H1 (cell line): Measurements from ENCODE around the gene ARHGEF39. TPM values are rescaled to one million over a fixed set of nuclear protein-coding genes. Genes with fewer than 3 reads are reported as not detected.

Experiments
- CTCF ChIA-PET: fragments of 300-600 bp; sonication (Branson Sonifier 250); formaldehyde crosslinking; loops from one replicate; lab custom pipeline; 2021; ENCODE audit not compliant: partially characterized antibody; lab: Charles Lee
- POLR2A ChIA-PET: fragments of 300-600 bp; sonication (Branson Sonifier 250); formaldehyde crosslinking; loops from one replicate; lab custom pipeline; 2021; ENCODE audit warnings: inconsistent platforms; ENCODE audit not compliant: partially characterized antibody; lab: Charles Lee
- DNase-seq, 2 experiments: peaks; one replicate each; pipeline versions ENCODE4 v3.0.0 to v3.0.0-alpha.2; 2010 to 2022; ENCODE audit warnings: low spot score in 2 of 2, low read depth in 1 of 2, mixed read lengths in 1 of 2
- FAIRE-seq: peaks from 2 replicates; lab custom pipeline; 2011; peaks lifted over from hg19 to GRCh38; lab: Jason Lieb, UNC
- H2AFZ ChIP-seq: 2 replicates; pipeline ENCODE4 v1.8.1; 2012; ENCODE audit warnings: low read length, inconsistent platforms
- H2AK5ac ChIP-seq: 2 replicates; pipeline ENCODE4 v1.6.1; 2013; ENCODE audit warnings: low read depth, low read length
- H2BK120ac ChIP-seq: replicated peaks from 2 replicates; pipeline ENCODE3; 2013; ENCODE audit warnings: low read depth, low read length, inconsistent platforms
- H2BK12ac ChIP-seq: 2 replicates; pipeline ENCODE4 v1.6.1; 2013; ENCODE audit warnings: low read depth, low read length
- H2BK15ac ChIP-seq: 2 replicates; pipeline ENCODE4 v1.6.1; 2013; ENCODE audit warnings: low read length
- H2BK20ac ChIP-seq: 2 replicates; pipeline ENCODE4 v1.6.1; 2013; ENCODE audit warnings: low read length
- H2BK5ac ChIP-seq: 2 replicates; pipeline ENCODE4 v1.6.1; 2013; ENCODE audit warnings: low read depth, low read length
- H3K14ac ChIP-seq: 2 replicates; pipeline ENCODE4 v1.6.1; 2013; ENCODE audit warnings: inconsistent platforms; ENCODE audit not compliant: insufficient read length
- H3K18ac ChIP-seq: 2 replicates; pipeline ENCODE4 v1.6.1; 2013; ENCODE audit warnings: low read length; ENCODE audit errors: extremely low read depth
- H3K23ac ChIP-seq: 2 replicates; pipeline ENCODE4 v1.6.1; 2013; ENCODE audit warnings: inconsistent platforms; ENCODE audit not compliant: insufficient read length
- H3K23me2 ChIP-seq: 2 replicates; pipeline ENCODE4 v1.6.1; 2013; ENCODE audit warnings: low read depth, low read length
- H3K27ac ChIP-seq: 2 replicates; pipeline ENCODE4 v1.6.1; 2011; ENCODE audit warnings: low read depth, low read length, inconsistent platforms
- H3K27me3 ChIP-seq, 4 experiments: replicated peaks in 1 of 4; 1 replicate in 1 of 4; 2 replicates in 3 of 4; pipeline versions ENCODE4 v1.6.1 to v1.8.1; 2011 to 2013; ENCODE audit warnings: low read length in 3 of 4, mild to moderate bottlenecking in 3 of 4, inconsistent platforms in 2 of 4, mixed read lengths in 2 of 4, moderate library complexity in 1 of 4; ENCODE audit not compliant: control insufficient read depth in 3 of 4, insufficient read depth in 3 of 4; ENCODE audit errors: extremely low read depth in 1 of 4
- H3K36me3 ChIP-seq, 4 experiments: 2 replicates each; pipeline versions ENCODE4 v1.6.1 to v1.8.1; 2011 to 2013; ENCODE audit warnings: mild to moderate bottlenecking in 4 of 4, low read length in 3 of 4, moderate library complexity in 2 of 4, control low read depth in 1 of 4, inconsistent platforms in 1 of 4; ENCODE audit not compliant: insufficient read depth in 4 of 4, control insufficient read depth in 2 of 4
- H3K4ac ChIP-seq: replicated peaks from 2 replicates; pipeline ENCODE3; 2013; ENCODE audit warnings: low read length, low read depth, mixed read lengths, inconsistent platforms; ENCODE audit not compliant: insufficient read length
- H3K4me1 ChIP-seq, 4 experiments: replicated peaks in 1 of 4; 1 replicate in 1 of 4; 2 replicates in 3 of 4; pipeline versions ENCODE4 v1.6.1 to v1.8.1; 2011 to 2013; ENCODE audit warnings: low read length in 3 of 4, inconsistent platforms in 2 of 4, mixed read lengths in 1 of 4; ENCODE audit not compliant: insufficient read depth in 4 of 4, control insufficient read depth in 3 of 4
- H3K4me2 ChIP-seq, 2 experiments: 2 replicates each; pipeline versions ENCODE4 v1.6.1 to v1.8.1; 2011 to 2013; ENCODE audit warnings: low read depth in 2 of 2, low read length in 2 of 2, control low read depth in 1 of 2, inconsistent platforms in 1 of 2, mild to moderate bottlenecking in 1 of 2; ENCODE audit not compliant: insufficient read depth in 1 of 2
- H3K4me3 ChIP-seq, 4 experiments: fragments of 200-600, 300-600 bp in 1 of 4; sonication (generic), shearing (Covaris generic), sonication (Bioruptor Twin) in 1 of 4; 2 replicates each; pipeline versions ENCODE4 v1.5.1 to v1.8.1; 2011 to 2016; ENCODE audit warnings: low read length in 4 of 4, low read depth in 3 of 4, control low read depth in 2 of 4, inconsistent platforms in 2 of 4, mild to moderate bottlenecking in 2 of 4, mixed read lengths in 1 of 4, moderate library complexity in 1 of 4; ENCODE audit not compliant: insufficient read depth in 2 of 4; ENCODE audit errors: extremely low read depth in 1 of 4
- H3K56ac ChIP-seq: replicated peaks from 2 replicates; pipeline ENCODE3; 2013; ENCODE audit warnings: low read depth, mild to moderate bottlenecking, mixed read lengths, low read length, inconsistent platforms; ENCODE audit not compliant: insufficient read length
- H3K79me1 ChIP-seq: 2 replicates; pipeline ENCODE4 v1.6.1; 2013; ENCODE audit warnings: low read depth, low read length, control low read depth
- H3K79me2 ChIP-seq, 2 experiments: 2 replicates each; pipeline versions ENCODE4 v1.6.1 to v1.8.1; 2012 to 2013; ENCODE audit warnings: low read length in 2 of 2, mild to moderate bottlenecking in 2 of 2, inconsistent platforms in 1 of 2; ENCODE audit not compliant: insufficient read depth in 2 of 2, control insufficient read depth in 1 of 2
- H3K9ac ChIP-seq, 4 experiments: replicated peaks in 1 of 4; 1 replicate in 1 of 4; 2 replicates in 3 of 4; pipeline versions ENCODE4 v1.6.1 to v1.8.1; 2011 to 2013; ENCODE audit warnings: low read depth in 3 of 4, low read length in 3 of 4, control low read depth in 2 of 4, mild to moderate bottlenecking in 2 of 4, moderate library complexity in 2 of 4, inconsistent platforms in 1 of 4; ENCODE audit errors: extremely low read depth in 1 of 4
- H3K9me3 ChIP-seq, 2 experiments: 2 replicates each; pipeline versions ENCODE4 v1.6.1 to v1.8.1; 2012 to 2013; ENCODE audit warnings: mild to moderate bottlenecking in 2 of 2, moderate library complexity in 2 of 2, control low read depth in 1 of 2, inconsistent platforms in 1 of 2, low read depth in 1 of 2, low read length in 1 of 2, mixed read lengths in 1 of 2; ENCODE audit not compliant: insufficient read depth in 2 of 2
- H4K20me1 ChIP-seq, 2 experiments: replicated peaks in 1 of 2; 2 replicates each; pipeline versions ENCODE3 to v1.8.1; 2011 to 2013; ENCODE audit warnings: inconsistent platforms in 2 of 2, low read length in 2 of 2, mild to moderate bottlenecking in 1 of 2; ENCODE audit not compliant: insufficient read depth in 2 of 2, control insufficient read depth in 1 of 2
- H4K5ac ChIP-seq: 2 replicates; pipeline ENCODE4 v1.6.1; 2013; ENCODE audit warnings: low read length, low read depth, mixed read lengths, inconsistent platforms; ENCODE audit not compliant: insufficient read length
- H4K8ac ChIP-seq: 2 replicates; pipeline ENCODE4 v1.8.0; 2013; ENCODE audit warnings: mild to moderate bottlenecking, moderate library complexity, low read length, inconsistent platforms; ENCODE audit not compliant: insufficient read depth; ENCODE audit errors: extremely low read depth
- H4K91ac ChIP-seq: replicated peaks from 2 replicates; pipeline ENCODE3; 2013; ENCODE audit warnings: low read length, mixed read lengths, inconsistent platforms; ENCODE audit not compliant: insufficient read length
- ASH2L ChIP-seq: fragments of 200-600, 300-600 bp; sonication (generic); IDR thresholded peaks from one replicate; pipeline ENCODE4 v1.7.1; 2017; ENCODE audit warnings: low read length
- BRCA1 ChIP-seq: IDR thresholded peaks from 2 replicates; pipeline ENCODE4 v1.6.1; 2012; ENCODE audit warnings: low read depth, low read length, improper control_type of control experiment
- HDAC2 ChIP-seq, 2 experiments: fragments of 300-600 bp in 1 of 2; sonication (generic) in 1 of 2; IDR thresholded peaks; 2 replicates each; pipeline ENCODE4 v1.6.1; 2011 to 2012; ENCODE audit warnings: low read depth in 2 of 2, low read length in 2 of 2, mild to moderate bottlenecking in 2 of 2, moderate library complexity in 2 of 2, borderline replicate concordance in 1 of 2, inconsistent platforms in 1 of 2
- MAX ChIP-seq: IDR thresholded peaks from 2 replicates; pipeline ENCODE4 v1.6.1; 2012; ENCODE audit warnings: inconsistent platforms
- NRF1 ChIP-seq: IDR thresholded peaks from 2 replicates; pipeline ENCODE4 v1.6.1; 2011; ENCODE audit warnings: mild to moderate bottlenecking, low read depth, low read length, improper control_type of control experiment
- RAD21 ChIP-seq, 2 experiments: IDR thresholded peaks in 1 of 2; conservative IDR thresholded peaks in 1 of 2; 2 replicates each; pipeline ENCODE4 v1.6.1; 2011; ENCODE audit warnings: low read depth in 2 of 2, low read length in 2 of 2, improper control_type of control experiment in 1 of 2, inconsistent platforms in 1 of 2, mild to moderate bottlenecking in 1 of 2, moderate library complexity in 1 of 2
- SIX5 ChIP-seq: IDR thresholded peaks from 2 replicates; pipeline ENCODE4 v1.6.1; 2011; ENCODE audit warnings: mild to moderate bottlenecking, low read depth, low read length
- TAF7 ChIP-seq: optimal IDR thresholded peaks from 2 replicates; pipeline ENCODE3; 2011; ENCODE audit warnings: low read depth, mild to moderate bottlenecking, inconsistent platforms, low read length, moderate library complexity, borderline replicate concordance
- WGBS, 2 experiments: shearing (Covaris generic) in 1 of 2; methylation state at CpG; one replicate each; pipeline versions ENCODE4 v1.1.6 to v1.1.7; 2013 to 2015; ENCODE audit warnings: low lambda C conversion rate in 2 of 2, mixed read lengths in 2 of 2, inconsistent platforms in 1 of 2, low coverage in 1 of 2, missing lambda C conversion rate in 1 of 2; ENCODE audit not compliant: insufficient replicate concordance in 2 of 2, insufficient coverage in 1 of 2, insufficient read length in 1 of 2; ENCODE audit errors: extremely low coverage in 1 of 2, missing lambda C conversion rate in 1 of 2; 5-methylcytosine and 5-hydroxymethylcytosine counted together
- polyA plus RNA-seq, 7 experiments: library from polyadenylated mRNA; depleted of rRNA in 3 of 7; stranded (reverse) in 5 of 7; unstranded in 2 of 7; fragments of >200 nt in 5 of 7; fragments of 200-250 nt in 2 of 7; gene quantifications; 1 replicate in 5 of 7; 2 replicates in 1 of 7; 4 replicates in 1 of 7; pipeline versions ENCODE4 v1.2.1 to v1.2.3, GENCODE V29; 2011 to 2013; ENCODE audit warnings: missing spikeins in 2 of 7, mixed read lengths in 2 of 7
- total RNA-seq: library from RNA; stranded (reverse); fragmentation: NEBNext Ultra II Directional; extraction: Animal tissue kit (Norgen Biotek cat#: 25700); gene quantifications from 2 replicates; pipeline ENCODE4 v1.2.1, GENCODE V29; 2021
- TF ChIP-seq, protein P1 (sequence below), 3 experiments: IDR thresholded peaks; 1 replicate in 2 of 3; 2 replicates in 1 of 3; pipeline versions ENCODE4 v1.5.1 to v1.6.1; 2011; ENCODE audit warnings: low read length in 3 of 3, mild to moderate bottlenecking in 3 of 3, inconsistent platforms in 2 of 3, low read depth in 1 of 3, moderate library complexity in 1 of 3; ENCODE audit not compliant: insufficient read depth in 1 of 3; ENCODE audit errors: control extremely low read depth in 1 of 3

Gene ARHGEF39
- total and polyA plus RNA-seq, 2 of the 8 experiments (the other 6 are each of a cell fraction or from before 2014, with no cell fraction given): 18.6 to 18.7 TPM

GRCh38 chr9:35661756-35662350 lies 3.1 kb downstream of the ARHGEF39 start:
- Histone ChIP-seq H2BK120ac (no peak overlapping the region), H2BK5ac (no peak overlapping the region), H2AK5ac (no peak overlapping the region), H4K91ac (no peak overlapping the region), H3K4me2 (no peak overlapping the region), H3K56ac (no peak overlapping the region), H3K79me1 (peaks cover 2% of the 10 kb centered on the region; the same call in 1 of the 2 replicates), H2BK15ac (no peak overlapping the region), H3K4ac (no peak overlapping the region), H2AFZ (no peak overlapping the region), H3K9ac (no peak overlapping the region), H3K14ac (no peak overlapping the region), H3K27ac (no peak overlapping the region), H3K23ac (no peak overlapping the region), H4K20me1 (peaks cover 2 to 6% of the 10 kb centered on the region in 2 experiments), H3K23me2 (peaks cover 13% of the 10 kb centered on the region), H4K5ac (no peak overlapping the region), H3K27me3 (no peaks in the 10 kb centered on the region), H4K8ac (no peak overlapping the region), H3K4me1 (peaks cover 0 to 5% (median 2%) of the 10 kb centered on the region in 4 experiments), H3K79me2 (no peaks in the 10 kb centered on the region; a peak in 1 of 4 replicates), H3K36me3 (peaks cover 6 to 32% (median 13%) of the 10 kb centered on the region in 4 experiments), H3K18ac (no peak overlapping the region), H3K4me3 (no peak overlapping the region), H2BK20ac (no peak overlapping the region), H3K9me3 (no peaks in the 10 kb centered on the region), H2BK12ac (no peak overlapping the region)
- DNase-seq (no peak), FAIRE-seq (no peak)
- CTCF ChIA-PET: interaction anchor here (0.6 to 15.9 kb wide), 25 partner anchors 8 to 872 kb away, joined by 3 to 347 read pairs (median 6); partner anchors contain the start of genes CA9, CREB3, GBA2 and HINT2
- WGBS, 2 experiments: 87% methylated on average over 3 of the region's 3 CpGs; no CpG with 5 or more reads in 1 of the 2 experiments
- POLR2A ChIA-PET: interaction anchor here (0.6 to 7.9 kb wide), 10 partner anchors 10 to 173 kb away, joined by 3 to 84 read pairs (median 5); partner anchors contain the start of genes CA9 and TPM2
- no peak for TF ChIP-seq MAX
- no peak for TF ChIP-seq RAD21 (IDR thresholded peaks at IDR 0.05 in 1 of 2, conservative IDR thresholded peaks at IDR 0.05 in 1 of 2; ENCODE audit: low read depth in 2 of 2, low read length in 2 of 2)
- TF ChIP-seq TAF7: no peak
- no peak for TF ChIP-seq HDAC2 (IDR thresholded peaks at IDR 0.05; ENCODE audit: borderline replicate concordance in 1 of 2, low read depth in 2 of 2, low read length in 2 of 2)
- no peak for TF ChIP-seq ASH2L
- no peak for TF ChIP-seq BRCA1
- TF ChIP-seq, protein P1, sequence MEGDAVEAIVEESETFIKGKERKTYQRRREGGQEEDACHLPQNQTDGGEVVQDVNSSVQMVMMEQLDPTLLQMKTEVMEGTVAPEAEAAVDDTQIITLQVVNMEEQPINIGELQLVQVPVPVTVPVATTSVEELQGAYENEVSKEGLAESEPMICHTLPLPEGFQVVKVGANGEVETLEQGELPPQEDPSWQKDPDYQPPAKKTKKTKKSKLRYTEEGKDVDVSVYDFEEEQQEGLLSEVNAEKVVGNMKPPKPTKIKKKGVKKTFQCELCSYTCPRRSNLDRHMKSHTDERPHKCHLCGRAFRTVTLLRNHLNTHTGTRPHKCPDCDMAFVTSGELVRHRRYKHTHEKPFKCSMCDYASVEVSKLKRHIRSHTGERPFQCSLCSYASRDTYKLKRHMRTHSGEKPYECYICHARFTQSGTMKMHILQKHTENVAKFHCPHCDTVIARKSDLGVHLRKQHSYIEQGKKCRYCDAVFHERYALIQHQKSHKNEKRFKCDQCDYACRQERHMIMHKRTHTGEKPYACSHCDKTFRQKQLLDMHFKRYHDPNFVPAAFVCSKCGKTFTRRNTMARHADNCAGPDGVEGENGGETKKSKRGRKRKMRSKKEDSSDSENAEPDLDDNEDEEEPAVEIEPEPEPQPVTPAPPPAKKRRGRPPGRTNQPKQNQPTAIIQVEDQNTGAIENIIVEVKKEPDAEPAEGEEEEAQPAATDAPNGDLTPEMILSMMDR (IDR thresholded peaks at IDR 0.05; ENCODE audit: control extremely low read depth in 1 of 3, insufficient read depth in 1 of 3, low read depth in 1 of 3, low read length in 3 of 3): no peak
- TF ChIP-seq SIX5: no peak
- no peak for TF ChIP-seq NRF1
